ENCODE results near the gene SLC7A7.
"Not testable (repeated sequence)": the region's sequence is repeated elsewhere in the genome, so short reads cannot be mapped to it uniquely, and the experiment has no call there.

- TF ChIP-seq CTCF (conservative IDR thresholded peaks at IDR 0.05 in 1 of 2, IDR thresholded peaks at IDR 0.05 in 1 of 2; ENCODE audit: low read depth in 1 of 2, low read length in 2 of 2); EZH2 (IDR thresholded peaks at IDR 0.05; ENCODE audit: low read length, missing control alignments): not testable (repeated sequence)
Observed at GRCh38 chr14:22757972-22758650, 57.1 kb downstream of the SLC7A7 start.

Data from fibroblast of lung (primary cell).